GM12878 (cell line): ENCODE results near the gene ARID3A.

ENCODE experiments used
- ASH2L ChIP-seq: fragments of 300-600, 200-600 bp; sonication (generic); IDR thresholded peaks from 2 replicates; pipeline ENCODE4 v1.6.1; 2017; ENCODE audit warnings: low read depth, mild to moderate bottlenecking, borderline replicate concordance
- CBX3 ChIP-seq: fragments of 200-600 bp; sonication (generic); IDR thresholded peaks from 2 replicates; pipeline ENCODE4 v1.6.1; 2016; ENCODE audit warnings: low read depth, borderline replicate concordance
- CREB1 ChIP-seq: IDR thresholded peaks from 2 replicates; pipeline ENCODE4 v1.6.1; 2012; ENCODE audit warnings: low read depth, mild to moderate bottlenecking, inconsistent platforms
- CTCF ChIP-seq, 3 experiments: IDR thresholded peaks in 2 of 3; conservative IDR thresholded peaks in 1 of 3; 2 replicates each; pipeline ENCODE4 v1.5.1; 2011; ENCODE audit warnings: low read depth in 3 of 3, low read length in 3 of 3, mild to moderate bottlenecking in 3 of 3, control low read depth in 2 of 3, moderate library complexity in 2 of 3, inconsistent platforms in 1 of 3, mixed read lengths in 1 of 3; ENCODE audit not compliant: control insufficient read depth in 2 of 3, insufficient read depth in 1 of 3; ENCODE audit errors: extremely low read depth in 1 of 3
- E2F8 ChIP-seq: fragments of 450-650 bp; IDR thresholded peaks from 2 replicates; pipeline ENCODE4 v1.6.1; 2018; ENCODE audit warnings: mild to moderate bottlenecking, low read depth, moderate library complexity; ENCODE audit not compliant: partially characterized antibody
- ELK1 ChIP-seq: IDR thresholded peaks from 2 replicates; pipeline ENCODE4 v1.6.1; 2012; ENCODE audit warnings: low read depth, low read length, improper control_type of control experiment
- JUNB ChIP-seq: IDR thresholded peaks from 2 replicates; pipeline ENCODE4 v1.6.1; 2016; ENCODE audit warnings: antibody characterized with exemption, mild to moderate bottlenecking
- SIN3A ChIP-seq: IDR thresholded peaks from 2 replicates; pipeline ENCODE4 v1.6.1; 2012; ENCODE audit warnings: low read depth, low read length, improper control_type of control experiment
- USF2 ChIP-seq: IDR thresholded peaks from 2 replicates; pipeline ENCODE4 v1.6.1; 2011; ENCODE audit warnings: low read depth, low read length, improper control_type of control experiment, borderline replicate concordance
- ZNF24 ChIP-seq: fragments of 450-650 bp; IDR thresholded peaks from 2 replicates; pipeline ENCODE4 v1.6.1; 2017; ENCODE audit warnings: antibody characterized with exemption, mild to moderate bottlenecking

GRCh38 chr19:995051-995827, 69.4 kb downstream of the ARID3A start:
- TF ChIP-seq ASH2L (no peak), JUNB (no peak), SIN3A (no peak), ZNF24 (no peak), USF2 (no peak), CTCF (IDR thresholded peaks at IDR 0.05 in 2 of 3, conservative IDR thresholded peaks at IDR 0.05 in 1 of 3; ENCODE audit: control insufficient read depth in 2 of 3, extremely low read depth in 1 of 3, insufficient read depth in 1 of 3, low read depth in 3 of 3, low read length in 3 of 3) (no peak), CBX3 (no peak), CREB1 (no peak), ELK1 (no peak), E2F8 (no peak)
